PFSK-1 (cell line): ENCODE results near the gene PI4K2A.

Source experiments
- FOXP2 ChIP-seq: optimal IDR thresholded peaks from 2 replicates; pipeline ENCODE3; 2011; ENCODE audit warnings: borderline replicate concordance, control low read depth, inconsistent platforms; ENCODE audit not compliant: insufficient read depth; ENCODE audit errors: extremely low read length, extremely low read depth
- POLR2AphosphoS5 ChIP-seq: IDR thresholded peaks from 2 replicates; pipeline ENCODE4 v1.6.1; 2012; ENCODE audit warnings: low read depth, mild to moderate bottlenecking, control low read depth, low read length, moderate library complexity
- SIN3A ChIP-seq: IDR thresholded peaks from 2 replicates; pipeline ENCODE4 v1.6.1; 2012; ENCODE audit warnings: mild to moderate bottlenecking, low read length, moderate library complexity, borderline replicate concordance; ENCODE audit not compliant: insufficient read depth
- TAF1 ChIP-seq: IDR thresholded peaks from 2 replicates; pipeline ENCODE4 v1.6.1; 2012; ENCODE audit warnings: low read length, control low read depth, borderline replicate concordance; ENCODE audit not compliant: insufficient read depth
- TF ChIP-seq, protein P1 (sequence below), 2 experiments: IDR thresholded peaks; 2 replicates each; pipeline versions ENCODE4 v1.6.1 to v1.8.0; 2011 to 2012; ENCODE audit warnings: low read depth in 2 of 2, low read length in 2 of 2, control low read depth in 1 of 2, inconsistent platforms in 1 of 2, mild to moderate bottlenecking in 1 of 2, moderate library complexity in 1 of 2; ENCODE audit not compliant: insufficient read depth in 1 of 2

PI4K2A gene

DNA sequence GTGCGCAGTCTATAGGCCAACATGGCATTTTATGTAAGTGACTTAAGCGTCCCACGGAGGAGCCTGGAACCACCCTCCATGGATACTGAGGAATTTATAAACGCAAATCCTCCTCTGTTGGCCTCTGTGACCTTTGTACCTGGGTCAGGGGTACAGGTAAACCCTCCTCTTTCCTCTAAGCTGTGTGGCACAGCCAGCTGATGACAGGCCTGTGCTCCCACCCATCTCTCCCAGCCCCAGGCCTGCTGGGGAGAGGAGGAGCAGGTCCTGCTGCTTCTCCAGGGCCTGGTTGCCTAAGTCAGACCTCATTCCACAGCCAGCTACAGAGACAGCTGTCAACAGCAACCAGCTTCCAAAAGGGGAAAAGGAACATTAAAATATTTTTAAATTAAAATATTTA, 41.6 kb downstream of the PI4K2A start:
- TF ChIP-seq POLR2AphosphoS5 (no peak), TAF1 (no peak), FOXP2 (no peak), SIN3A (no peak)
- TF ChIP-seq, protein P1, sequence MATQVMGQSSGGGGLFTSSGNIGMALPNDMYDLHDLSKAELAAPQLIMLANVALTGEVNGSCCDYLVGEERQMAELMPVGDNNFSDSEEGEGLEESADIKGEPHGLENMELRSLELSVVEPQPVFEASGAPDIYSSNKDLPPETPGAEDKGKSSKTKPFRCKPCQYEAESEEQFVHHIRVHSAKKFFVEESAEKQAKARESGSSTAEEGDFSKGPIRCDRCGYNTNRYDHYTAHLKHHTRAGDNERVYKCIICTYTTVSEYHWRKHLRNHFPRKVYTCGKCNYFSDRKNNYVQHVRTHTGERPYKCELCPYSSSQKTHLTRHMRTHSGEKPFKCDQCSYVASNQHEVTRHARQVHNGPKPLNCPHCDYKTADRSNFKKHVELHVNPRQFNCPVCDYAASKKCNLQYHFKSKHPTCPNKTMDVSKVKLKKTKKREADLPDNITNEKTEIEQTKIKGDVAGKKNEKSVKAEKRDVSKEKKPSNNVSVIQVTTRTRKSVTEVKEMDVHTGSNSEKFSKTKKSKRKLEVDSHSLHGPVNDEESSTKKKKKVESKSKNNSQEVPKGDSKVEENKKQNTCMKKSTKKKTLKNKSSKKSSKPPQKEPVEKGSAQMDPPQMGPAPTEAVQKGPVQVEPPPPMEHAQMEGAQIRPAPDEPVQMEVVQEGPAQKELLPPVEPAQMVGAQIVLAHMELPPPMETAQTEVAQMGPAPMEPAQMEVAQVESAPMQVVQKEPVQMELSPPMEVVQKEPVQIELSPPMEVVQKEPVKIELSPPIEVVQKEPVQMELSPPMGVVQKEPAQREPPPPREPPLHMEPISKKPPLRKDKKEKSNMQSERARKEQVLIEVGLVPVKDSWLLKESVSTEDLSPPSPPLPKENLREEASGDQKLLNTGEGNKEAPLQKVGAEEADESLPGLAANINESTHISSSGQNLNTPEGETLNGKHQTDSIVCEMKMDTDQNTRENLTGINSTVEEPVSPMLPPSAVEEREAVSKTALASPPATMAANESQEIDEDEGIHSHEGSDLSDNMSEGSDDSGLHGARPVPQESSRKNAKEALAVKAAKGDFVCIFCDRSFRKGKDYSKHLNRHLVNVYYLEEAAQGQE (IDR thresholded peaks at IDR 0.05; ENCODE audit: insufficient read depth in 1 of 2, low read depth in 2 of 2, low read length in 2 of 2), result no peak

DNA sequence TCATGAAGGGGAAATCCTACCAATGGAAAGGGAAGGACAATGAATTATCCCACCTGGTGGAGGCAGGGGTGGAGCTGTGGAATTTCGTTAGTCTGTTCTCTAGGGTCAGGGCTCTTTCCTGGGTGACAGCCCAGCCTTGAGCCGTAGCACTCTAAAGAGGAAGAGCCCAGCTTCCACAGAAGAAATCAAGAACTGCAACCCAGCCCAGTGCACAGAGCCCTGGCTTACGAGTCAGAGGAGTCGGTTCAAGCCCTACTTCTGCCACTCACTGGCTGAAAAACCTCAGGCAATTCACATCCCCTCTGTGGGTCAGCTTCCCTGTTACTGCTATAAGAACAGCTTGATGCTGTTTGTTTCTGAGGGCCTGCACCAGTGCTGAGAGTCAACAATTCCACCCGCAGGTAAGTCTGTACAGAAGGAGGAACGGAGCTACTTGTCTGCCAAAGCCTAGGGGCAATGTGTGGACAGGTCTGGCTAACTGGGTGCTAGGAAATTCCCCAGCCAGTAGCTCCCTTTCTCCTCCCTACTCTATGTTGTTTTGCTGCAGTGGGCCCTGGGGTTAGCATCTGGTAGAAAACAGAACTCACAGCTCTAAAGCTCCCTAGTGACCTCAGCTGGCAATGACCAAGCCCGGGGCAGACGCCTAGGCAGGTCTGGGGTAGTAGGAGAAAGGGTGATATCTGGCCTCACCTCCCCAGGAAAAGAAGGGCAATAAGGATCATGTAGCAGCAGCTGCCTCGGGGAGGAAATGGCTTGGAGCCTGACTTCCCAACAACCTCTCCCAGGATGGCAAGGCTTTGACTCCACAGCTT, 43.3 kb downstream of the PI4K2A start:
- TF ChIP-seq FOXP2 (no peak), POLR2AphosphoS5 (no peak), TAF1 (no peak), SIN3A (no peak)
- TF ChIP-seq, protein P1 (IDR thresholded peaks at IDR 0.05; ENCODE audit: insufficient read depth in 1 of 2, low read depth in 2 of 2, low read length in 2 of 2), result no peak

DNA sequence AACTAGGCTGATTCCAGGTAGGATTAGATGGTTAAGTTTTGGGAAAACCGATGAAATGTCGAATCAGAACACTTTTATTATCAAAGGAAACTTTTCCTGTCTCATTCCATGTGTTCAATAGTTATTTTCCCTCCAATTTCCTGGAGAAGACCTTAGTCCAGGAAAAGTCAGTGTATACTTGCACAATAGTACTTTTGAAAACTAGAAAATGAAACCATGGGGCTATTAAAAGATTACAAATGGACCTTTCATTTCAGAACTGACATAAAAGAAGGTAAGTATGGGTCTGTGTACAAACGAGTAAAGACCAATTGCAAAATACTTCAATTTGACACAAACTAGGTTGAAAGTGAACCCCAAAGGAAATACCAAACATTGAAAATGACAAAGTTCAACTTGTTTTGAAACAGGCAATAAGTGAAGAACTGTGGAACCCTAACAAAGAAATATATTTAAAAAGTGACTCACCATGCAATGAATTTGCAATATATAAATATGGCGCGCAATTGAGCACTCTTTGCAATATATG, 44.5 kb downstream of the PI4K2A start:
- TF ChIP-seq SIN3A (no peak), POLR2AphosphoS5 (no peak), FOXP2 (no peak), TAF1 (no peak)
- TF ChIP-seq, protein P1 (IDR thresholded peaks at IDR 0.05; ENCODE audit: insufficient read depth in 1 of 2, low read depth in 2 of 2, low read length in 2 of 2), result no peak

DNA sequence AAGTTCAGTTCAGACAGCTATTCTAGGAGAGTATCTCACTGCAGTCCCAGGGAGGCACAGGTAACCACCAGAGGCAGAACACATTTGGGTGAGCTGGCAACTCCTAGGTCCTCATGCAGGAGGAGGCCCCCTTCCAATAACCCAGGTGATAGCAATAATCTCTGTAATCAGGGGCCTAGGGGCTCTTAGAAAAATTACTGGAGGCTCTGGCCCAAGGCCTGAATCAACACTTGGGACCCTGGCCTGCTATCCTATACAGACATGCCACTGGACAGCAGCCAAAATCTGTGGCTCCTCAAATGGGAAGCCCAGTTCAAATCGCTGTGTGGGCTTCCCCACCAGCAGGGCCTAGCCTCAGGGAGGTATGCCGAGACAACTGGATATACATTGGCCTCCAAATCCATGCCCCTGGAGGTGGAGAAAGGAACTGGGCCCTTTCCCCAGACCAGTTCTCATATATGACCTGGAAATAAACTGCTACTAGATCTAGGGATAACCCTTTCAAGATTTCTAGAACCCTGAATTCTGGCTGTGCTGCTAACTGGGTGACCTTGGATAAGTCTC, 45.0 kb downstream of the PI4K2A start:
- TF ChIP-seq POLR2AphosphoS5 (no peak), TAF1 (no peak), SIN3A (no peak)

DNA sequence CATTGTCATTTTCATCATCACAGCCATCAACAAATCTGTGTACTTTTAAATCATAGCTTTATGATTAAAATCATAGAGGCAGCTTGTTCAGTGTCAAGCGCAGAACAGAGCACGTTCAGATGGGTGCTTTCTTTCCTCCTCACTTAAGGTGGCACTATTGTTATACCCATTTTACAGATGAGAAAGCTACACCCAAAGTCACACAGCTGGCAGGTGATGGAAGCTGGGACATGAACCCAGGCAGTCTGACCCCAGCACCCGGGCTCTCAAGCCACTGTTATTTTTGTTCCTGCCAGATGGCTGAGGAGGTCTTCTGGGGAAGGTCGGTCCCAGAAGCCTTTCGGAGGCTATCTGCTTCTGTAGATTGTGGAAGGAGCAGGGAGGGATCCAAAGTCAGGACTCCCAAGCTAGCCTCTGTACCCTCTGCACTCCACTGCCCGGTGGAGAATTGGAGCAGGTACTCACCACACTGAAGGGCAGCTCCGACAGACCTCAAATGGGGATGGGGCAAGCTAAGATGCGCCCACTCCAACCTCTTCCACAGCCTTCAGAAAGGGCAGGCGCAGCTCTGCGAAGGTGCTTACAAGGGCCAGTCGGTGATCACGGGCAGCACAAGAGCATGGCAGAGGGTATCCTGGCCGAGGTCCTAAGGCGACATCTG, 46.0 kb downstream of the PI4K2A start:
- TF ChIP-seq TAF1 (no peak), SIN3A (no peak), POLR2AphosphoS5 (no peak), FOXP2 (no peak)
- TF ChIP-seq, protein P1 (IDR thresholded peaks at IDR 0.05; ENCODE audit: insufficient read depth in 1 of 2, low read depth in 2 of 2, low read length in 2 of 2), result no peak
